ENCODE data around the gene SLC38A8.

DNA sequence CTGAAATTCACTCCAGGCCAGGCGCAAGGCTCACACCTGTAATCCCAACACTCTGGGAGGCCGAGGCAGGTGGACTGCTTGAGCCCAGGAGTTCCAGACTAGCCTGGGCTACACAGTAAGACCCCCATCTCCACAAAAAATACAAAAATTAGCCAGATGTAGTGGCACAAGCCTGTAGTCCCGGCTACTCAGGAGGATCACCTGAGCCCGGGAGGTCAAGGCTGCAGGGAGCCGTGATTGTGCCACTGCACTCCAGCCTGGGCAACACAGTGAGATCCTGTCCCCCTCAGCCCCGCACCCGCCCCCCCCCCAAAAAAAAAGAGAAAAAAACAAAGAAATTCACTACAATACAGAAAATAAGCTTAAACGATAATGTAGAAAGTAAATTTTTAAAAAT, 42.7 kb upstream of the SLC38A8 start:
- TF ChIP-seq NFIC (IDR thresholded peaks at IDR 0.05) (no peak), EP300 (IDR thresholded peaks at IDR 0.05; ENCODE audit: borderline replicate concordance) (no peak)
